Middle frontal gyrus (tissue), 1 donor: ENCODE data around the gene GDPD2.
"Not testable (repeated sequence)": the region's sequence is repeated elsewhere in the genome, so short reads cannot be mapped to it uniquely, and the experiment has no call there.

Experiments
- DNase-seq: peaks from one replicate; pipeline ENCODE4 v3.0.0-alpha.2; 2015; ENCODE audit warnings: low spot score; ENCODE audit errors: extremely low spot score

Gene GDPD2, protein sequence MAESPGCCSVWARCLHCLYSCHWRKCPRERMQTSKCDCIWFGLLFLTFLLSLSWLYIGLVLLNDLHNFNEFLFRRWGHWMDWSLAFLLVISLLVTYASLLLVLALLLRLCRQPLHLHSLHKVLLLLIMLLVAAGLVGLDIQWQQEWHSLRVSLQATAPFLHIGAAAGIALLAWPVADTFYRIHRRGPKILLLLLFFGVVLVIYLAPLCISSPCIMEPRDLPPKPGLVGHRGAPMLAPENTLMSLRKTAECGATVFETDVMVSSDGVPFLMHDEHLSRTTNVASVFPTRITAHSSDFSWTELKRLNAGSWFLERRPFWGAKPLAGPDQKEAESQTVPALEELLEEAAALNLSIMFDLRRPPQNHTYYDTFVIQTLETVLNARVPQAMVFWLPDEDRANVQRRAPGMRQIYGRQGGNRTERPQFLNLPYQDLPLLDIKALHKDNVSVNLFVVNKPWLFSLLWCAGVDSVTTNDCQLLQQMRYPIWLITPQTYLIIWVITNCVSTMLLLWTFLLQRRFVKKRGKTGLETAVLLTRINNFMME

DNA sequence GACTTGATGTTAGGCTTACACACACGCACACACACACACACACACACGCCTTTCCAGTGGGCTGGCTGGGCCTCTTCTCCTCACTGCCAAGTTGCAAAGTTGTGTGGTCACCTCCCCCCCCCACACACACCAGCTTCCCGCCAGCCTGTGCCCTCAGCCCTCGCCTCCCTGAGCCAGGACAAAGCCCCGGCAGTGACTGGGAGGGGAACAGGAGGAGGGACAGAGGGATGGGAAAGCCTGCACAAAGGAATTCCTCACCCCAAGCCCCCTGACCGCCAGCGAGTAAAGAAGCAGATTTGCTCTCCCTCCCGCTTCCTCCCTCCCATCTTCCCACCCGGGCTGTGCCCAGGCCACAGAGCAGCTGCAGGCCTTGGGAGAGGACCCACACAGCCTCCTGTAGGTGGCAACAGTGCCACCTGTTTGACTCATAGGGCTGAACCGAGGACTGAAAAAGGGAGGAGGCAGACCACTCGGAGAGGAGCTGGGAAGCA is at the start of gene GDPD2:
Gene GDPD2, plus strand, starts transcription at position 464 of the 491 bp plus-strand sequence. CDS start 1,671 bp downstream, outside the sequence.
- no peak for DNase-seq

DNA sequence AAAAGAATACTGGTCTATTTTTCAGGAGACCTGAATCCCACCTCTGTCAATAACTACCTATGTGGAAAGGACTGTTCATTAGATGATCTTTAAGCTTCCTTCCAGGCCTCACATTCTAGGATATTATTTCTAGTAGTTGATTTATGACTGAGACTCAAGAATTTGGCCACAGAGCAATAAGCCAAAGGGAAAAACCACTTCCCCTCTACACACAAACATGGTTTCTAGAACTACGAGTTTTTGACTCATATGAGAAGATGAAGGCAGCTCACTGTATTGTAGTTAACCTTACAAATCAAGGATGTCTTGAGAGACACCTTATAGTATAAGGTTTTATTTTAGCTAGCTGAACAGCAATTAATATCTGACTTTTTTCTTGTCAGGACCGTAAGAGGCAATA is 36.9 kb upstream of the GDPD2 start:
- no peak for DNase-seq

DNA sequence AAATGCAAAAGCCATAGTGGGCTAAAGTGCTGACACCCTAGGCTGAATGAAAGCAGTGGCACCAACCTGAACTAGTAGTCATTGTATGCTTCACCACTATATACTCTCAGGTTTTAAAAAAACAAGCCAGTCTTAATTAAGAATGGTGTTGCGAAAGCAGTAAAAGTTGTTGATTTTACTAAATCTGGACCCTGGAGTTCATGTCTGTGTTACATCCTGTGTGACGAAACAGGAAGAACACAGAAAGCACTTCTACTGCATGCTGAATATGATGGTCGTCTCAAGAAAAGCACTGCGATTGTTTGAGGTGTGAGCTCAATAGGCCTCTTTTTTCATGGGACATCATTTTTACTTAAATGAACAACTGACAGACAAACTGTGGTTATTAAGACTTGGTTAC is 24.2 kb upstream of the GDPD2 start:
- no peak for DNase-seq

DNA sequence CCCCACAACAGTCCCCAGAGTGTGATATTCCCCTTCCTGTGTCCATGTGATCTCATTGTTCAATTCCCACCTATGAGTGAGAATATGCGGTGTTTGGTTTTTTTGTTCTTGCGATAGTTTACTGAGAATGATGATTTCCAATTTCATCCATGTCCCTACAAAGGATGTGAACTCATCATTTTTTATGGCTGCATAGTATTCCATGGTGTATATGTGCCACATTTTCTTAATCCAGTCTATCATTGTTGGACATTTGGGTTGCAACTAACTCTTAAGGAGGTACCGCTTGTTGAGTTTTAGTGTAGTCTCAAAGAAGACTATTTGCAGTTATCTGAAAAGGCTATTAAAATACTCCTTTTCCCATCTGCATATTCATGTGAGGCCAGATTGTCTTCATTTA is 22.9 kb upstream of the GDPD2 start:
- DNase-seq: not testable (repeated sequence)

DNA sequence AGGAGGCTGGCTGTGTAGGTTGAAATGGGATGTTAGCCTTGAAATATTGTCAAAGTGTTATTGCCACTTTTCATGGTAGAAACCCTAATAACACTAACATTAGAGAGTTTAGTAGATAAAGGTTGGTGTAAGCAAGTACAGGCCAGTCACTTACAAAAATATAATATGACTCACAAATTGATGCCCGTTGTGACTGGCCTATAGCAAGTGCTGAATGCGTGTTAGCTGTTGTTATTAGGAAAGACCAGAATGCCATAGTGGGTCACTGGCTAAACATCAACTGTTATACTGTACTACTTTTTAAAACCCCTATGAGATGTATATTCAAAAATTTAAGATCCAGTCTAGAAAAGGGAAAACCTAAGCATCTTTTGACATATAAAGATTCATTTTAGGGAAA is 20.4 kb upstream of the GDPD2 start:
- no peak for DNase-seq

DNA sequence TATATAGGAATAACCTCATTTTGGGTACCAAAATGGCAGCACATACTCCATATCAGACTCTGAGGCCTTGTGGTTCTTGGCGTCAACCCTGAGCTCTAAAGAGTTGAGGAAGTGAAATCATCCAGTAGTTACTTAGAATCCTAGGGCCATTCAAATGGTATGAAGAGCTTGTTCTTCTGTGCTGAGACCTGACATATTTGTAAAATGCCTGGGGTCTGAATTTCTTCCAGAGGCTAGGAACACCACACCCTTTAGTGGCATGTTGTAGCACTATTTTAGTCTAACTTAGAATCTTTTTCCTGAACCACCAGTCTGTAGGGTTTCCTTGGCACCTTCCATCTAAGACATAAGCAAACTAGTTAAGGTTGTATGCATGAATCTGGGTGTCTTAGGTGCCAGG is 18.1 kb upstream of the GDPD2 start:
- DNase-seq: no peak

DNA sequence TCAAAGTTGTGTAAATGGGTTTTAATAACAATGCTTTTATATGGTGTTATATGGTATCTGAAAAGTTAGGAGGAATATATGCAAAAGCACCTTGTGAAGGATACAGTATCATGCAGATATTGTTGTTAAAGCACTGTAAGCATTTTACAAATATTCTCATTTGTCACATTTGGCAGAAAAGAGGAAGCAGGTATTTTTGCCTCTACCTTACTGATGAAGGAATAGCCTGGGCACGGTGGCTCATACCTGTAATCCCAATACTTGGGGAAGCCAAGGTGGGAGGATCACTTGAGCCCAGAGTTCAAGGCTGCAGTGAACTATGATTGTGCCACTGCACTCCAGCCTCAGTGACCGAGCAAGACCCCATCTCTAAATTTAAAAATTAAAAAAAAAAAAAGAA is 12.2 kb upstream of the GDPD2 start:
- no peak for DNase-seq

DNA sequence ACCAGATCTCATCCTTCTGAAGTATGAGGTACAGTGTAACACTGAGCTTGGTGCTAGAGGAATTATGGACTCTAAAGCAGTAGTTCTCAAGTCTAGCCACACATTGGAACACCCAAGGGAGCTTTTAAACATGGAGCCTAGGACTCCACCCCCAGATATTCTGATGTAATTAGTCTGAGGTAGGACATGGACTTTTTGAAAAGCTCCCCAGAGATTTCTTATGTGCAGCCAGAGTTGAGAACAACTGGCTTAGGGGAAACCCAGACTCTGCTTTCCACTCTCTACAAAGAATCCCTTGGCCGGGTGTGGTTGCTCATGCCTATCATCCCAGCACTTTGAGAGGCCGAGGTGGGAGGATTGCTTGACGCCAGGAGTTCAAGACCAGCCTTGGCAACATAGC is 11.6 kb upstream of the GDPD2 start:
- DNase-seq: no peak

DNA sequence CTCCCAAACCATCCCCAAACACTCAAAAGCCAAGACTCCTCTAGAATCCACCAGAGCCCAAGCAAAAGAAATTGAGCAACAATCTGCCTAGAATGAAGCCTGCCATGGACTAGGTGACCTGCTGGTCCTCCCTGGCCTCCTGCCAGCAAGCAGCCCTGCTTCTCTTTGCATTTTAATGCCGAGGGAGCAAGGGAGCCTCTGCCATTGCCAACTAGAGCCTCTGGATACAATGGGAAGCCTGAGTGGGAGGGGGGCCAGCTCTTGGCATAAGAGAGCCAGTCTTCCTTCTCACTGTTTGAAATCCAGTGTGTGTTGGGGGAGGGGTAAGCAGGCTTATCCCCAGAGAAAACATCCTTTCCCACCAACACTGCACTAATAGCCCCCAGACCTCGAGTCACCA is 1.5 kb upstream of the GDPD2 start:
- no peak for DNase-seq

DNA sequence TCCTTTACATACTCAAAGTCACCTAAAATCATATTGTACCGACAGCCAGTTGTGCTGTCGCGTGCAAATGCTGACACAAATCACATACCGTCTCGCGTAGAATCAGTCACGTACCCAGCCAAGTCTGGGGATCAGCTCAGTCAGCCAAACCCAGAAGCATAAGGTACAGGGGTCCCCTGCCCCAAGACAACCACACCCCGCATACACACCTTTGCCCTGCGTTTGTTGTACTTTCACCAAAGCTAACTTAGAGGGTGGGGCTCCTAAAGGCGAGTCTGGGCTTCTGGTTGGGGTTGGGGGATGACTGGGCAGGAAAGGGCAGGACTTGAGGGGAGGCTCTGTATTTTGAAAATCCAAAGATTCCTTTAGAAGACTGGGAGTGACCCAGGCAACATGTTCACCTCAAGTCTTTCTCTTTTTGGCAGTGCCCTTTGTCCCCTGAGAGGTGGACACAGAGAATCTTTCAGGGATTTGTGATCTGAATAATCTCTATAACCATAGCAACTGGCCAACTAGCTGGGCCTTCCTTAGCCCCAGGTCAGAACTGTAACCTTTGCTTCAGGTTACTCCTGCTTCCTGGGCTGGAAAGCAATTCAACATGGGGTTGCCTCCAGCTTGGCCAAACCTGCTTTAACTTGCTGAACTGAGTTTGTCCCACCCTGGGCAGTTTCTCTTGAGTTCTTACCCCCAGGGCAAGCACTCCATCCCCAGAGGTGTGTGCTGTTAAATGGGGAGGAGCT is 992 bp downstream of the GDPD2 start:
- no peak for DNase-seq

DNA sequence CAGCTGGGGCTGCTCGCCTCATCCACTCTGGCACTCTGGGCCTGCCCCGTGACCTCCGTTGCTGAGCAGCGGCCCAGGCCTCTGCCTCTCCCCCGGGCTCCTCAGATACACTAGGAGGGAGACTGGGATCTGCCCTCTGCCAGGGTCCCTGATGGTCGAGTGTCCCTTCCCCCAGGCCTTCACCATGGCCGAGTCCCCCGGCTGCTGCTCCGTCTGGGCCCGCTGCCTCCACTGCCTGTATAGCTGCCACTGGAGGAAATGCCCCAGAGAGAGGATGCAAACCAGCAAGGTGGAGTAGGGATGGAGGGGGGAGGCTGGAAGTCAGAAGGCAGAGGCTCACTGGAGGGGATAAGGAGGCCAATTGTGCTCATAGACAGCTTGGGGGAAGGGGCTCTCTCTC is 1.7 kb downstream of the GDPD2 start:
- no peak for DNase-seq

DNA sequence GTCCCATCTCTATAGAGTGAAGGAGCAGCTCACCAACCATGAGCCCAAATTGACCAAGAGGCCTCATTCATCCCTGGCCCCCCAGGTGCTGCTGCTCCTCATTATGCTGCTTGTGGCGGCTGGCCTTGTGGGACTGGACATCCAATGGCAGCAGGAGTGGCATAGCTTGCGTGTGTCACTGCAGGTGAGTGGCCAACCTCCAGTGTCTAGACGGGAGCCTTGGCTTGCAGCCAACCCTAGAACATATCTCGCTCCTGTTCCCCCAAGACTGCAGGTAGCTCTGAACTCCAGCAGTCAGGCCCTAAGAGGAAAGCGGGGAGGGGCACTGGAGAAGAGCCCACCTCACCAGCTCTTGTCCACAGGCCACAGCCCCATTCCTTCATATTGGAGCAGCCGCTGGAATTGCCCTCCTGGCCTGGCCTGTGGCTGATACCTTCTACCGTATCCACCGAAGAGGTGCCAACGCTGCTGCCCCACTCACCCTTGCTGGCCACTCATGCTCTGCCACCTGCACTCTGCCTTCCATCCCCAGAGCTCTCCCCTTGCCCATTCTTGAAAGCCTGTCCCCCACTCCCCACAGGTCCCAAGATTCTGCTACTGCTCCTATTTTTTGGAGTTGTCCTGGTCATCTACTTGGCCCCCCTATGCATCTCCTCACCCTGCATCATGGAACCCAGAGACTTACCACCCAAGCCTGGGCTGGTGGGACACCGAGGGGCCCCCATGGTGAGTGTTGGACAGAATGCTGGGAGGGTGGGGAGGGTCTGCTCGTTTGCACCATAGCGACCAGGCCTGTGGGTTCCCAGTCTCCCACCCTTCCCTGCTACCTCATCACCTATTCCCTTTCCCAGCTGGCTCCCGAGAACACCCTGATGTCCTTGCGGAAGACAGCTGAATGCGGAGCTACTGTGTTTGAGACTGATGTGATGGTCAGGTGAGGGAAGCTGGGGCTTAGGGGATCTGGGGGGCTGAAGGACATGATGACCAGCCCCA is 3.5 kb downstream of the GDPD2 start:
- no peak for DNase-seq

DNA sequence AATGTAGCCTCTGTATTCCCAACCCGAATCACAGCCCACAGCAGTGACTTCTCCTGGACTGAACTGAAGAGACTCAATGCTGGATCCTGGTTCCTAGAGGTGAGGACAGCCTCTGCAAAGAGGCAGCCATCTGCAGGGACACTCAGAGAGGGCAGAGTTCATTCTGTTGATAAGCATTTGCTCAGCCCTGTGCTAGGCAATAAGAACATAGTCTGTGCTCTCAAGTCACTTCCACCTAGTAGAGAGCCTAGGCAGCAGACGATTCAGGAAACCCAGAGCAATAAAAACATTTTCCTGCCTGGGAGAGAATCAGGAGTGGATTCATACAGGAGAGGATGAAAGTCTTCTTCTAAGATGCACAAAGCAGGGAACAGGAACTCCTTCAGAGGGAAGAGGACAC is 4.3 kb downstream of the GDPD2 start:
- DNase-seq: no peak

DNA sequence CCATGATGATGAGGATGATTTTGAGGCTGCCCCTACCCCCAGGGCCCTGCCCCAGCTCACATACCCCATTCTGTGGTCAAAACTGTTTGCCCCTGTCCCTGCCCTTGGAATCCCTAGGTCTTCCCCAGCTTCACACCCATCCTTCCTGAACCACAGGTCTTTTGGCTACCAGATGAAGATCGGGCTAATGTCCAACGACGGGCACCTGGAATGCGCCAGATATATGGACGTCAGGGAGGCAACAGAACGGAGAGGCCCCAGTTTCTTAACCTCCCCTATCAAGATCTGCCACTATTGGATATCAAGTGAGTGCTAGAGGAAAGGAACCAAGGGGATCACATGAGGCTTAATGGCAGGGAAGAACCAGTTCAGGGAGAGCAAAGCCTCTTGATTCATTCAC is 6.6 kb downstream of the GDPD2 start:
- no peak for DNase-seq

DNA sequence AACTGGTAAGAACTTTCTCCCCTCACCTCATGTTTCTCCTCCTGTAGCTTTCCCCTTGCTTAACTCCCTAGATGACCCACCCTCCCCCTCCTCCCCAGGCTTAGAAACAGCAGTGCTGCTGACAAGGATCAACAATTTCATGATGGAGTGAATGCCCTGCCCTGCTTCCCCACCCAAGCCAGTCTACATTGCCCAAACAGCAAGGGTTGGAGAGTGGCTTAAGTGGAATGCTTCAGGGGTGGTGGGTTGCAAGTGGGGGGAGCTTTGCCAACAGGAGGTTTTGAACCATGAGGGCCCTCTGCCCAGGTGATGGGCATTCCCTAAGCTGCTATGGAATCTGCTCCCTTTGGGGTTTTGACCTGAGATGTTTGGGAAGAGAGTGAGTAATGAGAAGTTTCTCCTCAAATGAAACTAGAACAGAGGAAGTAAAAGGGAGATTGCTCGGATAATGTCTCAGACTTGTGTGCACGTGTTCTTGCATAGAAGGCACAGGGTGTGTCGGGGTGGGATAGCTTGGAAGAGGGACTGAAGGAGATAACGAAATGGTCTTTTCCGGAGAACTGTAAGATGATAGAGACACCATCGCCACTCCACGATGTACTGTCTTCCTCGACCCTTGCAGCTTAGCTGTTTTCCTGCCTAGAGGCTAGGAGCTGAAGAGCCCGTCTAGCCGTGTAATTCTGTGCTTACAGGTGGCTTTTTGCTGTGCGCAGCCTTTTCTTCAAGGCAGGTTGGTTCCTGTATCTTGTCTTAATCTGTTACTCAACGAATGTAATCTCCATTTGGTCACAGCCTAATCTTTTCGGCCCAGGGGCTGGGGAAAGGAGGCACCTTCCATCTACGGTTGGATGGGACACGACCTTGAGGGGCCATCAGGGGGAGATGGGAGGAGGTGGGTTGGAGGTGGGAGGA is 10.1 kb downstream of the GDPD2 start:
- DNase-seq: no peak

DNA sequence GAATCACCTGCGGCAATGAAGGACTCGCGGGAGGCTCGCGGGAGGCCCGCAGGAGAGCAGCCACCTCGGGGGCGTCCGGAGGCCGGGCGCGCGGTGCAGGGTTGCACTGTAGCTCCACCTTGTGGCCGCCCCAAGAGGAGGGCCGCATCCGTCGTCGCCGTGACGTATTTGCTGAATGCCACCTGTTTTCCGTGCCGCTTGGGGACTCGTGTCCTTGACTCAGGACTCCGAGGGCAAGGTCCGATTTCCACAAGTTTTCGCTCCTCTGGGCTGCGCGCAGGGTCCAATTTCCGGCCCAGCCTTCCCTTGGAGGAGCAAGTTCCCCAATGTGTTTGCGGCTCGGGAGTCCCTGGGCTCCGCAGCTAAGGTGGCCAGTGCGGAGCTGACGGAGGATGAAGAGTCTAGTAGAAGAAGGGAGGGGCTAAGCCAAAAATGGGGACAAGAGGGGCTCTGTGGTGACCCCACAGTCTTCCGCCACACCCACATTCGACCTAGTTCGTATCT is 10.8 kb downstream of the GDPD2 start:
- DNase-seq: no peak

DNA sequence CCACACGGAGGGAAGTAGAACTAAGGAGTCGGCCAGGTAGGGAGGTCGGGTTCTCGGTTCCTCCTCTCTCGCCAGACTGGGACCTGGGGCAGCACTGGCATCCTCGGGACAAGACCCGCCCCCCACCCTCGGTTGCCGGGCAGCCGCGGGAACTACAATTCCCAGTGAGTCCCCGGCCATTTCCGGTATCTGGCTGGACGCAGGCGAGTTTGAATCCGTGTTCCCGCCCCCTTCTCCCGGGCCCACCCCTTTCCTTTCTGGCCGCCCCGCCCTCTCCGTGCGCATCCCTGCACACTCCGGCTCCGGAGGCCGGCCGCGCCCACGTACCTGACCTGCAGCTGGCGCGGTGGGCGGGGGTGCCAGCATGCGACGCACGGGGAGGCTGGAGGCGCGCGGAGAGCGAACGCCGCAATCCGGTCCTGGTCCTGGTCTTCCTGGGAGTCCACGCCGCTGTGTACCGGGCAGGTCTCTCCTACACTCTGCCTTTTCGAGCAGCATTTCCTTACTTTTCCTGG is 11.3 kb downstream of the GDPD2 start:
- peak; percentile 73 for DNase-seq

DNA sequence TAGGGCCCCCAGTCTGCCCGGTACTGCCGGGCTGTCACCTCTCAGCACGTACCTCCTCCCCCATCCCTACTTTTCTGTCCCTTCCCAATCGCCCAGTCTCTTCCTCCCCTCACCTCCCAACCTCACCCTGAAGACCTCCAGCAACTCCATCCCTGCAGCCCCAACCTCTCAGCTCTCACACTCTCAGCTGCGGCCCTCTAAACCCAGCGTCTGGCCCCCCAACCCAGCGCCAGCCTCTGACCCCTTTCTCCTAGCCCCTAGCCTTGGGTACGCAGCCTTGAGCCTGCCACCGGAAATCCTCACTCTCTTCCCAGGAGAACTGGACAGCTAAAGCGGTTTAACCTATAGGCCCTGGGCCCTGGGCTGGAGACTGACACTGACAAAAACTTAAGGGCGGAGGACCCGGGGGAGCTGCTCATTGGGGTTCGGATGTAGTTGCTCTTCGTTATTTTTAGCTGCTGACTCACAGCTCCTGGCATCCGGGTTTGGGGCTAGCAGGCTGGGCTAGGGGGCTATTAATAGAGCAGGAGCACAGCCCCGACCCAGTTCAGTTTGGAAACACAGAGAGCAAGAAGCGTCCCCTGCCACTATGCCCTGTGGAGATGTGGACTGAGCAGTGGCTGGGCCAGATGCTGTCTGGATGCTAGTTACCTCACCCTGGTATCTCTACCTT is 11.9 kb downstream of the GDPD2 start:
- DNase-seq: no peak

DNA sequence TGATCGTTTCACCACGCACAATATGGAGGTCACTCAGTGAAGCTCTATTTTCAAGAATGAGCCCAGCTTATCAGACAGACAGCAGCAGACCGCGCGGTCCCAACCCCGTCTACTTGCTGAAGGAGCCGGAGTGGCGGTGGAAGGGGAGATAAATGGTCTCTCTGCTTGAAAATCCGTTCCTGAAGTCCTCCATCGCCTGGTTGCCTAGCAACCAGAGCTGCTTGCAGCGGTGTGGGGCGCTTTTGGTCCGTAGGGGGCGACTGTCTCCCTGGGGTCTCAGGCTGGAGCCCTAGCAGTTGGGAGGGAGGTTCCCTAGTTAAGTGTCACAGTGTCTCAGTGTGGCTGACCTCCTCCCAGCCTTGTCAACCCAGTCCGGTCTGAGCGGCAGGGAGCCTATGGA is 13.2 kb downstream of the GDPD2 start:
- no peak for DNase-seq
